ENCODE measurements around the gene SPOCK2.

The SPOCK2 gene

DNA sequence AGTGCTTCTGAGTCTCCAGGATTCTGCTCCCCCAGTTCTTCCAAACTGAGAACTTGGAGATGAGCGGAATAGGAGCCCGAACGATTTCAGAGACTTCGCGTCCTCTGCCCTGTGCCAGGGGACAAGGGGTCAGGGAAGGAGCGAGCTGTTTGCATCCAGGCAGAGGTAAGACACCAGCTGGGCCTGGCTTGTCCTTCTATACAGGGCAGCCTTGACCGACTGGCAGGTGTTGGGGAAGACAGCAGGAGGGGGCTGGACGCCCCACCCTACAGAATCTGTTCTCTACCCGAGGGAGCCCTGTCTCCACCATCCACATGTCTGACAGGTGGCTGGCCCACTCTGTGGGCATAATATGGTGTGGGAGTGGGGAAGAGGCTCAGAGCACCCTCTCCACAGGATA lies 7.1 kb downstream of the SPOCK2 start:
- H3K4me3 ChIP-seq (ENCODE audit: low read depth, low read length), result no peak overlapping the region
- TF ChIP-seq, protein P1, sequence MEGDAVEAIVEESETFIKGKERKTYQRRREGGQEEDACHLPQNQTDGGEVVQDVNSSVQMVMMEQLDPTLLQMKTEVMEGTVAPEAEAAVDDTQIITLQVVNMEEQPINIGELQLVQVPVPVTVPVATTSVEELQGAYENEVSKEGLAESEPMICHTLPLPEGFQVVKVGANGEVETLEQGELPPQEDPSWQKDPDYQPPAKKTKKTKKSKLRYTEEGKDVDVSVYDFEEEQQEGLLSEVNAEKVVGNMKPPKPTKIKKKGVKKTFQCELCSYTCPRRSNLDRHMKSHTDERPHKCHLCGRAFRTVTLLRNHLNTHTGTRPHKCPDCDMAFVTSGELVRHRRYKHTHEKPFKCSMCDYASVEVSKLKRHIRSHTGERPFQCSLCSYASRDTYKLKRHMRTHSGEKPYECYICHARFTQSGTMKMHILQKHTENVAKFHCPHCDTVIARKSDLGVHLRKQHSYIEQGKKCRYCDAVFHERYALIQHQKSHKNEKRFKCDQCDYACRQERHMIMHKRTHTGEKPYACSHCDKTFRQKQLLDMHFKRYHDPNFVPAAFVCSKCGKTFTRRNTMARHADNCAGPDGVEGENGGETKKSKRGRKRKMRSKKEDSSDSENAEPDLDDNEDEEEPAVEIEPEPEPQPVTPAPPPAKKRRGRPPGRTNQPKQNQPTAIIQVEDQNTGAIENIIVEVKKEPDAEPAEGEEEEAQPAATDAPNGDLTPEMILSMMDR (IDR thresholded peaks at IDR 0.05; ENCODE audit: low read depth, low read length), result no peak

DNA sequence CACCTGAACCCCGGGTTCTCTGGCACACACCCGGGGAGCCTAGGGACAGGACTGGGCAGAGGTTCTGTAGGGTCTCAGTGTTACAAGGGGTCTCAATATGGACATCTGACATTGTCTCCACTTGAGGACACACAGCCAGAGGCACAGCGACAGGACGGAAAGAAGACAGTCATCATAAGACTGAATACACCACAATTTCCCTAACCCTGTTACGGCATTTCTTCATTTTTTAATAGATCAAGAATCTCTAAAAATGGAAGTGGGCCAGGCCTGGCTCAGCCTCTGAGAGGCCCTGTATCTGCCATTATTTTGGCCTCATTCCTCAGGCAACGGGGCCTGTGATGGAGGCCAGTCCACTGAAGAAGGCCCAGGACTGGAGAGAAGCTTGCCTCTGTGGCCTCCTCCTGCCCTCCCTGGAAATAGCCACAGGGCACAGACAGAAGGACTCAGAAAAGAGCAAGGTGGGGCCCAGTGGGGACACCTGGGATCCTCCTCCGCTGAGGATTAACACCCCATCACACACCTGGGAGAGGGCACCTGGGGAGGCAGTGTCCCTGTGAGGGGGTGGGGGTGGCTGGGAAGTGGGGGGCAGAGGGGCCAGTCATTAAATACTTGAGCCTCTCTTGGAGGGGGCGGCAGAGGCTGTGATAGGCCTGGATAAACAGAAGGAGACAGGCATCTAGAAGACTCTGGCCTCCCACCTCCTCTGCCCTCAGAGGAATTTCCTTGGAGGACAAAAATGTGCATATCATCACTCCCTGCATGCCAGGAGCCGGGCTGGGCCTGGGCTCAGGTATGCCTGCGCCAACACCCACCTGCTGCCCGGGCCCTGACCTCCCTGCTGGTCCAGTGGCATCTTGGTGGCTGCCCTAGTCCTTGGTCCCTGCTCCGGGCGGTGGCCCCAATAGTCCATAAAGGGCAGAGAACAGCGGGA lies 8.0 kb downstream of the SPOCK2 start:
- TF ChIP-seq, protein P1 (IDR thresholded peaks at IDR 0.05; ENCODE audit: low read depth, low read length), result no peak
- H3K4me3 ChIP-seq (ENCODE audit: low read depth, low read length), result no peak overlapping the region

DNA sequence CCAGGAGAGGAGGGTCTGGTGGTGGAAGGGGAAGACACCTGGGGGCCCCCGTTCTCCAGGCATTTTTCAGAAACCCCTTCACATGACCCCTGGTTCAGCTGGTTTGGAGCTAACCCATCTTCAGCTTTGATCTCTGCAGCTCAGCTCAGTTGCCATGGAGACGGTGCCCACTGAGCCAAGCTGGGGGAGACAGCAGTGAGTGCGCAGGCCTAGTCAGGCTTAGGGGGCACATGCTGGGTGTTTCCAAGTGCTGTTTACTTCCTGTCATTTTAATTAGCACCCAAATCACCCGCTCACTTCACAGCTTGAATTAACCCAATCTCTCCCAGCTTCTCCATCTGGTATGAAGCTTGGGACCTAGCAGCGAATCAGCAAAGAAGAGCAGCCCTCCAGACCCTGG lies 9.0 kb downstream of the SPOCK2 start:
- TF ChIP-seq, protein P1 (IDR thresholded peaks at IDR 0.05; ENCODE audit: low read depth, low read length), result no peak
- no peak overlapping the region for H3K4me3 ChIP-seq (ENCODE audit: low read depth, low read length)

- no peak overlapping the region for H3K4me3 ChIP-seq (ENCODE audit: low read depth, low read length)
- TF ChIP-seq, protein P1 (IDR thresholded peaks at IDR 0.05; ENCODE audit: low read depth, low read length), result no peak
Measured at GRCh38 chr10:72077275-72077990, 10.9 kb downstream of the SPOCK2 start.

DNA sequence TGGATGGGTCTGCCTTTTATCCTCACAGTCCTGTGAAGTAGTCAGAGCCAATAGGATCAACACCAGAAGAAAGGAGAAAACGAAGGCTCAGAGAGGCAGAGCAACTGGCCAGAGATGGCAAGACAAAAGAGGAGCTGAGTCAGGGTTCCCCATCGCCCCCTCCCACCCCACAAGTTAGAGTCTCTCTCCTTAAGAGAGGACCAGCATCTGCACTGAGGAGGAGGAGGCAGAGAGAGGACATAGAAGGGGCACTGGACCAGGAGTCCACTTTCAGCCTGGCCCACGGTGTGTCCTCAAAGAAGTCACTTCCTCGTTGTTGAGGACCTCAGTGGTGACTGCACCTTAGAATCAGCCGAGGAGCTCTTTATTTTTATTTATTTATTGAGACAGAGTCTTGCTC lies 11.6 kb downstream of the SPOCK2 start:
- H3K4me3 ChIP-seq (ENCODE audit: low read depth, low read length), result no peak overlapping the region
- TF ChIP-seq, protein P1 (IDR thresholded peaks at IDR 0.05; ENCODE audit: low read depth, low read length), result no peak

DNA sequence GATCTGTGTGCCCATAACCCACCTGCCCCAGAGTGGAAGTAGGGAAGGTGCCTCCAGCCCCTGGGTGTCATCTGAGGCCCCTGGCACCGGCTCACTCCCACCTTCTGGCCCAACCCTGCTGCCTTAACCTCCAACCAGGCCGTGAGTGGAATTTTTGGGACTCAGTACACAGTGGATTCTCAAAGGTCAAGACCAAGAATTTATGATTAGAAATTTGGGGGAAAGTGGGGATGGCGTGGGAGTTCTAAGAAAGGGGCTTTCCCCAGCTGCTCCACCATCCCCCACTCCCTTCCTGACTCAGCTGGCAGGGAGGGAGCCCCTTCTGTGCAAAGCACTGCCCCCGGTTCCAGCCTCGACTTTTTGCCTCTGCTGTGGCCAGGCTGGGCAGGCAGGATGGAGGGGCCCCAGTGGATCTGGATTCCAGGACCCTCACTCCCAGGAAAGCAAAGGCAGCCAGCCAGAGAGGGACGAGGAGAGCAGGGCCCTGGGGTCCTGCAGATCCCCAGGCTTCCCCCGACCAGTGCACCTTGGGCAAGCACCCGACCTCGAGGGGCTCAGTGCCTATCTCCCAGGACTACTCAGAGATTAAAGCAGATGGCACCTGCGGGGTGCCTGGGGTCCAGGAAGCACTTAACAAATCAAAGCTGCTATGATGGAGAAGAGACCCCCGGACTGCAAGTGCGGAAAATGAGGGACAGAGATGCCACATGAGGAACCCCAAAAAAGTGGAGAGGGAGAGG lies 12.8 kb downstream of the SPOCK2 start:
- no peak overlapping the region for H3K4me3 ChIP-seq (ENCODE audit: low read depth, low read length)
- TF ChIP-seq, protein P1 (IDR thresholded peaks at IDR 0.05; ENCODE audit: low read depth, low read length), result no peak

Data from WI38 (cell line).